Measurements from ENCODE around the gene KATNA1.
"Not testable (repeated sequence)": the region's sequence is repeated elsewhere in the genome, so short reads cannot be mapped to it uniquely, and the experiment has no call there.

The KATNA1 gene

DNA sequence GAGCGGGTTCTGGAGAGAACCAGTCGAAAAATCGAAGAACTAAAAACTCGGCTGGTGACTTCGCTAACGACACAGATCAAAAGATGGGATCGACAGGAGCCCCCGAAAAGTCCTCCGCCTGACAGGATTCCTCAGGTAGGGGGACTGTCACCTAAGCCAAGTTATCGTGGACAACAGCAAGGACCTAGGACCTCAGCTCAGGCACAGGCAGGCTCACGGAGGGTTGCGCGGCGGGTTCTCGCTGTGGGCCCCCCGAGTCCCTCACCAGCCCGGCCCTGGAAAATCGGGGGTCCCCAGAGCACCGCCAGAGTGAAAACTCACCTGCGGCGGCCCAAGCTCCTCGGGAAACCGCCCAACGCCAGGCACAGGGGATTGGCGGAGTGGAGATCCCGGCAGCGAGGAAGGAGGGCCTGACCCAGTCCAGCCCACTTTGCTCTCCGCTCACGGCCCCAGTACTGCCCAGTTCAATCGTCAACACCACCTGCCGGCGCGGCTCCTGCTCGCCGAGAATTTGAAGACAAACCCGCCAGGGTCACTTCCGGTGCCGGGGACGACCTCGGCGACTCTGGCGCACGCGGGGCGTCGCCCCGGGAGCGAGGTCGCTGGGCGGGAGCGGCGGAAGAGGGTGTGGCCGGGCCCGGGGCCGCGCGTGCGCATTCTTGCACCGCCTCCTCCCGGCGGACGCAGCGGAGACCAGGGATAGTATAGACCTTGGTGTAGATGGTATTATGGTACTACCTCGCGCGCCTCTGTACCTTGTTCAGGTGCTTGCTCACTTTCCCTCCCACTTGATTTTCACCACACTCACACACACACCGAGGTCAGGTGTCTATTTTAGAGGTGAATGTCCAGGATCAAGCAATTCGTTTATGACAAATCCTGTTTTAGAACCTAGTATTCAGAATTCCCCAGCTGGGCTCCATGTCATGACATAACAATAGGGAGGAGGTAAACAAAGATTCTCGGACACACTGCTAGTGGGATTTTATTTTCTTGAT lies at the start of gene KATNA1:
Gene KATNA1 (minus strand): TSS at position 567 of the 998 bp plus-strand sequence. CDS start 10,167 bp downstream, outside the sequence.
- DNase-seq = peak; percentile 87

DNA sequence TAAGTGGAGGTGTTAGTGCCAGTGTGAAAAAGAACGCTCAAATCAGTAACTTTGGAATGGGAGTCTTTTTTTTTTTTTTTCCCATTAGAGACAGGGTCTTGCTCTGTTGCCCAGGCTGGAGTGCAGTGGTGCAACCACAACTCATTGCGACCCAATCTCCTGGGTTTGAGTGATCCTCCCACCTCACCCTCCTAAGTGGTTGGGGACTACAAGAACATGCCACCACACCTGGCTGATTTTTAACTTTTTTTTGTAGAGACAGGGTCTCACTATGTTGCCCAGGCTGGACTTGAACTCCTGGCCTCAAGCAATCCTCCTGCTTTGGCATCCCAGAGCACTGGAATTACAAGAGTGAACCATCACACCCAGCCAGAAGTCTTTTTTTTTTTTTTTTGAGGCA lies 49.7 kb upstream of the KATNA1 start:
- no peak for DNase-seq

DNA sequence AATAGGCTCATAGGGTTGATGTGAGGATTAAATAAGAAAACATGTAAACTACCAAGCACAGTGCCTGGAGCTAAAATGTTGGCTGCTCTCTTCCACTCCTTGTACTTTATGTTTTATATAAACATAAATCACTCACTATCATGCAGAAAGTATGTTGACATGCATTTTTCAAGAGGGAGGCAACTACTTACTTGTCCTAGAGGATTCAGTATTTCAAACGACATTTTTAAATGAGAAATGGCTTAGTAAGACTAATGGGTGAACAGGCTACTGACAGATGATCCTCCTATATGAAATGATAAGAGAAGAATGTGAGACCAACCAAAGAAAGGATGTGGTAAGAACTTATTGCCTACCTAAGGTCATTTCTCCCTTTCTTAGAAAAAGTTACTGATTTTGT lies 48.4 kb upstream of the KATNA1 start:
- no peak for DNase-seq

DNA sequence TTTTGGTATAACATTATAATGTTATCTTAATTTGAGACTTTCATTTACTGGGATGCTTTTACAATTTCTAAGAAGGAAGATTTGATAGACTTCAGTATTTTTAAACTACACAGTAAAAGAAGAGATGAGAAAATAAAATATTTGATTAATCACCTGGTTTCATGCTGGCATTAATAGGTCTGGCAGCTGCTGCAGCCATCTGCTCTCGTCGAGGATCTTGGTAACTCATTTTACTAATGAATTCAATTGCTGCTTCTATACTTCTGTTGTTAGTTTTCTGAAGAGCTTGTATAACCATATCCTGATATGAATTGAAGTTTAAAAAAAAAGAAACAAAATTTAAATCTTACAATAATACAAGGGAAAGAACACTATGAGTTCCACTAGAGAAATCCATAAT lies 46.4 kb upstream of the KATNA1 start:
- DNase-seq = no peak

DNA sequence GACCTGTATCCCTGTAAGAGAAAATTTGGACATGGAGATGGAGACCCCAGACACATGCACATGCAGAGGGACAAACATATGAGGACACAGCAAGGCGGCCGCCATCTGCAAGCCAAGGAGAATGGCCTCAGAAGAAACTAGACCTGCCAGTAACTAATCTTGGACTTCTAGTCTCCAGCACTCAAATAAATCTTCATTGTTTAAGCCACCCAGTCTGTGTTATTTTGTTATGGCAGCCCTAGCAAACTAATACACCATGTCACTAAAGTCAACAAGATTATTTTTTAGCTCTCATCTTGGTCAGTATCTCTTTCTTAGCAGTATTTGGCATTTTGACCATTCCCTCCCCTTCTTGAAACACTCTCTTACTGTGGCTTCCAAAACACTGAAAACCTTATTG lies 42.7 kb upstream of the KATNA1 start:
- no peak for DNase-seq

DNA sequence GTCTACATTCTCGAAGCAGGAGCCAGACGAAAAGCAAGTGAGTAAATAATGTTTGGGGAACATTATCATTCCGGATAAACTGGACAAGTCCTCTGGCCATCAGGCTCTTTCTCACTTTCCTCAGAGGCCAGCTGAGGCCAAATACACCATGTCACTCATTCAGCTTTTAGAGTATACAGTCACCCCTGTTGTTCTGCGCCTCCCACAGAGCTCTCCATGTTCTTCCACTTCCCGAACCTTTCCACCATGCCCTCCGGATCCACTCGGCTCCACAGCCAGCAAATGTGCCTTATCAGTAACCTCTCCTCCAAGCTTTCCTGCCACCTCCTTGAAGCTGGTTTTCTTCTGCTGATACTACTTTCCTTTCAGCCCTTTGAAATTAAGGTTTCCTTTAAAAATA lies 37.7 kb upstream of the KATNA1 start:
- DNase-seq = no peak

DNA sequence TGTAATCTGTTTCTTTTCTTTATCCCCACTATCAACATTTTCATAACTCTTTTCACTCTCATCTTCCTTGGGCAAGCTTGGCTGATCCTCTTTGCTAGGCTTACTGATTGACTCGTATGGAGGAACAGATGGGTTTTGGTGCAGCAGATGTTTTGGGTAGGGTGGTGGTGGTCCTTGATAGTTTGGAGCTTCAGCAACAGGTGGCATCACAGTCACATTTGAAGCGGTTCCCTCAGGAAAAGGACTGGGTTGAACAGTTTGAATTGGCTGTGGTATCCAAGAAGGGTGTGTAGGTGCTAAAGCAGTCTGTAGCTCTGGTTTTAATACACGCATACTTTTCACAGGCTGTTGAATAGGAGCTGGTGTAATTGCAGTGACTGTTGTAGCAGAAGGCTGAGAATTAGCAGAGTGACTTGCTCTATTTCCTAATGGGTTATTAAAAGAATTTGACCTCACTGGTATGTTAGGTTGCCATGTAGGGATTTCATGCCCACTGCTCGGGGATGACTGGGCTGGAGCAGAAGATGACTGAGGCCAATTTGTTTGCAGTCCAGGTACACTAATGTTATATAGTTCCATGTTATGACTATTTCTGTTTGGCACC lies 34.8 kb upstream of the KATNA1 start:
- no peak for DNase-seq

DNA sequence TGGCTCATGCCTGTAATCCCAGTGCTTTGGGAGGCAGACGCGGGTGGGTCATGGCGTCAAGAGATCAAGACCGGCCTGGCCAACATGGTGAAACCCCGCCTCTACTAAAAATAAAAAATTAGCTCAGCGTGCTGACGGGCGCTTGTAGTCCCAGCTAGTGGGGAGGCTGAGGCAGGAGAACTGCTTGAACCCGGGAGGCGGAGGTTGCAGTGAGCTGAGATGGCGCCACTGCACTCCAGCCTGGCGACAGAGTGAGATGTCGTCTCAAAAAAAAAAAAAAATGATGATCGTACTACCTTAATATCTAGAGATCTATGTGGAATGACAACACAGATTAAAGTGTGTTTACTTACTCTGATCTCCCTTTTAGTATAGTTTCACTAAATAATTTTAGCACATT lies 33.3 kb upstream of the KATNA1 start:
- not testable (repeated sequence) for DNase-seq

DNA sequence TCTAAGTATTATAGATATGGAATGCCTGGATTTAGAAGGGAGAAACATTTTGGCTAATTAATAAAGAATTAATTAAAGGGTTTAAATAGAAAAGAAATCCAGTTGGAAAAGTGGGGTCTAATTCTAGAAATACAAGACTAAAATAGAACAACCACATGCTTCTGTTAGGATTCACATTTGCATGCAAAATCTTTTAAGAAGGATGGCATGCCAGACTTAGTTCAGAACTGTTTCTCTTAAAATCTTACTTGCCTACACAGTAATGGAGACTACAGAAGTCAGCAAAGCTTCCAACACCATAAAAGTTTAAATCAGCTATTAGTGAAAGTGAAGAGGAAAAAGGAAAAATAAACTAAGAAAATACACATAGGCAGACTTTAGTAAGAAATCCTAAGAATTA lies 32.7 kb upstream of the KATNA1 start:
- DNase-seq = no peak

DNA sequence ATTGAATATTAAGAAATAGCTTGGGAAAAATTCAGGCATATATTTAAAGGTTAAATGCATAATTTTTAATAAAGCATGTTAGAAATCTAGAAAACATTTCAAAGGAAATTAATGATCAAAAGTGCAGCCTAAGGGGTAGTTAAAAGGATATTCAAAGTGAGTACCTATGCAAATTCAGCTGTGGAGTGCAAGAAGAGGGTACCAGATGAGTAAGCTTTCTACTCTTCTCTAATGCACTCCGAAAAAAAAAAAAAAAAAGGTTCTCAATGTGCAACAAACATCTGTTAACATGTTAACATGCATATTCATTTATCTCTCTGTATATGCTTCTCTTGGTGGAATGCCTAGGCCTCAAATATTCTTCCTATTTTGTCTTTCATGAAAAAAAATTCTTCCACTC lies 32.0 kb upstream of the KATNA1 start:
- no peak for DNase-seq

DNA sequence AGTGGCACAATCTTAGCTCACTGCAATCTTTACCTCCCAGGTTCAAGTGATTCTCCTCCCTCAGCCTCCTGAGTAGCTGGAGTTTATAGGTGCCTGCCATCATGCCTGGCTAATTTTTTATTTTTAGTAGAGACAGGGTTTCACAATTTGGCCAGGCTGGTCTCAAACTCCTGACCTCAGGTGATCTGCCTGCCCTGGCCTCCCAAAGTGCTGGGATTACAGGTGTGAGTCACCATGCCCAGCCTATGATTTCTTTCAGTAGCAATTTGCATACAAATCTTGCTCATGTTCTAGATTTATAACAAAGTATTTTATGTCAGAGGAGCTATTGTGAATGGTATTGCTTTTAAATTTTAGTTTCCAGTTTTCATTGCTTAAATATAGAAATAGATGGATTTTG lies 23.8 kb upstream of the KATNA1 start:
- not testable (repeated sequence) for DNase-seq

DNA sequence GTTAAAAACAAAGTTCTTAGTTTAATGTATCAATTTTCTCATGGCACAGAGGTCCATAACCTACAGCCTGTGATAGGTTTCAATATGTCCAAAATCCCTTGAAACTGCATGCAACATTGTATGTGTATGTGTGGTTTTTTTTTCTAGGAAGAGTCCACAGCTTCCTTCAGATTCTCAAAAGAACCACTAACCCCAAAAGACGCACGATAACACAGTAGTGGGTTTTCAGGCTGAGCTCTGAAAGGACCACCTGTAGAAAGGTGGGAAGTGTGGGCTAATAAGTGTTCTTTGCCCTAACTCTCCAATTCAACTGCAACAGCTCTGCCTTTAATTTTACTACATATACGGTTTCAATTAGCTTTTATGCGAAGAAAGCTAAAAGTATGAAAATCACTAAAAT lies 11.5 kb upstream of the KATNA1 start:
- no peak for DNase-seq

DNA sequence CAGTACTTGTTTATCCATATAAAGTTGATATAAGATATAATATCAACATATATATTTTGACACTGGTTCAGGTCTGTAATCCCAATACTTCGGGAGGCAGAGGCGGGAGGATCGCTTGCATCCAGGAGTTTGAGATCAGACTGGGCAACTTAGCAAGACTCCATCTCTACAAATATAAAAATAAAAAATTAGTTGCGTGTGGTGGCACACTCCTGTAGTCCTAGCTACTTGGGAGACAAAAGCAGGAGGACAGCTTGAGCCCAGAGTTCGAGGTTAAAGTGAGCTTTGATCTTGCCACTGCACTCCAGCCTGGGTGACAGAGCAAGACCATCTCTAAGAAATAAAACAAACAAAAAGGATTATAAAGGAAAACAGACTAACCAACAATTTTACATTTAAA lies 8.9 kb upstream of the KATNA1 start:
- DNase-seq = no peak

DNA sequence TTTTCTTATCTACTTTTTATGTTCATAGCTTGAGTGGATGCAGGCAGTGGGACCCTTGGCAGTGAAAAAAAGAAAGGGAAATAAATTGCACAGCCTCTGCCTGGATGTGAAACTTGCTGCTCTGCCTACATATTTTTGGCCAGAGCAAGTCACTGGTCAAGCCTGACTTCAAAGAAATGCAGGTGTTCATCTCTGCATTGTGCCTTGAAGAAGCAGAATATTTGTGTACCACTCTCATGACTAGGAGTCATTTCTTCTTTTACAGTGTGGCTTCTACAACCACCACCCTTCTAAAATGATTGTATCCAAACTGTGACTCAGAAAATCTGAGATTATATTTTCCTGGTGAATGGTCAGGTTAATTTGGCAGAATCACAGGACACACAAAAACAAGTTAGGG lies 2.5 kb upstream of the KATNA1 start:
- DNase-seq = no peak

DNA sequence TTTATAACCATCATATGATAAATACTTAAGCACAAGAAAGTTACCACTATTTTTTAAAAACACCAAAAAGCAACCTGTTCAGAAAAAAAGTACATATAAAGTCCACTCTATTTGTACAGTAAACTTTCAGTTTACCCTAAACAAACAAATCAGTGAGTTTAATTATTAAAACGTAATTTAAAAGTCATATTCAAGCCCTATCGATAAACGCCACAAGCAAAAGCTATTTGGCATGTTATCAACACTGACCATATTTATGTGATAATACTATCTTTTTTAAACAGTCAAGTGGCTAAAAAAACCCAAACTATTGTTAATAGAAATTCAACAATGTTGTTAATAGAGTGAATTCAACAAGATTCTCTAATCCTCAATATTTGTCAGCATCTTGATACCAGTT lies 1.9 kb downstream of the KATNA1 start:
- no peak for DNase-seq

DNA sequence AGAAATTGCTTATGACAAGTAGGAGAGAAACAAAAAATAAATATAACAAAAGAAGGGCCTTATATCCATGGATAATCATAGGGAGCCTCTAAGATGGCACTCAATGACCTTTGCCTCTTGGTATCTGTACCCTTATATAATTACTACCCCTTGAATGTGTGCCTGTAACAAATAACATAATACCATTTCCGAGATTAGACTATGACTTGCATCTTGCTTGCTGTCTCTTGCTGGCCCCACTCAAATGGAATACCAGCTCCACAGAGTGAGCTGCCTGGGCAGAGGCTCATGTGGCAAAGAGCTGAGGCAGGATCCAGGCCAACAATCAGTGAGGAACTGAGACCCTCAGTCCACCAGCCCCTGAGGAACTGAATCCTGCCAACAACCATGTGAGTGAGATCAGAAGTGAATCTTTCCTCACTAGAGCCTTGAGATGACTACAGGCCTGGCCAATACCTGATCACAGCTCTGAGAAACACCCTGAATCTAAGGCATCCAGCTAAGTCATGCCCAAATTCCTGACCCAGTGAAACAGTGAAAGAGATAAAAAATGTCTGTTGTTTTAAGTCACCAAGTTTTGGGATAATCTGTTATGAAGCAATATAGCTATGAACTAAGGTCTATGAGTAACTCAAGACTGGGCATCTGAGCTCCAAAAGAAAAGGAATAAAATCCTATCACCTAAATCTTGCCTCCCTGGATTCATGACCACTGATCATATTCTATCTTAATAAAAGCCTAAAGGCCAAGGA lies 5.5 kb downstream of the KATNA1 start:
- no peak for DNase-seq

DNA sequence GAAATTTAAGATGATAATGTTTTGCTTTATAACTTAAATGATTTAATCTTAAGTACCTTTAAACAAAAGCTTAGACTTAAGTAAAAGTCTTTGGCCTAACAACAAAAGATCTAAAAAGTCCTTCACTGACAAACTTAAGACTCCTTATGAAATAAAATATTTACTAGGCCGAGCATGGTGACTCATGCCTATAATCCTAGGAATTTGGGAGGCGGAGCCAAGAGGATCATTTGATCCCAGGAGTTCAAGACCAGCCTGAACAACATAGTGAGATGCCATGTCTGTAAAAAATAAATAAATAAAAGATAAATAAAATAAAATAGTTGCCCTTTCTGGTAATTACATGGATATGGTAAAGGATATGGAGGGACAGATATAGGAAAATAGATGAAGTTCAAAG lies 12.4 kb downstream of the KATNA1 start:
- DNase-seq = no peak

DNA sequence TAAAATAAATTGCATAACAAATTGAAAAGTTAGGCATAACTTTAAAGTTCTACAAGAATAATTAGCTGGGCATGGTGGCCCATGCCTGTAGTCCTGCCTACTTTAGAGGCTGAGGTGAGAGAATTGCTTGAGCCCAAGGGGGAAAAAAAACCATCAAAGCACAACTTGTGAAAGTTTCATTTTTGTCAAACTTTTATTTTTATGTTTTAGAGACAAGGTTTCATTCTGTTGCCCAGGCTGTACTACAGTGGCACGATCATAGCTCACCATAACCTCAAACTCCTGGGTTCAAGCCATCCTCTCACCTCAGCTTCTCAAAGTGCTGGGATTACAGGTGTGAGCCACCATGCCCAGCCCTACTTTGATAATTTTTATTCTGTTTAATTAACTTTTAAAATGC lies 14.2 kb downstream of the KATNA1 start:
- DNase-seq = no peak

DNA sequence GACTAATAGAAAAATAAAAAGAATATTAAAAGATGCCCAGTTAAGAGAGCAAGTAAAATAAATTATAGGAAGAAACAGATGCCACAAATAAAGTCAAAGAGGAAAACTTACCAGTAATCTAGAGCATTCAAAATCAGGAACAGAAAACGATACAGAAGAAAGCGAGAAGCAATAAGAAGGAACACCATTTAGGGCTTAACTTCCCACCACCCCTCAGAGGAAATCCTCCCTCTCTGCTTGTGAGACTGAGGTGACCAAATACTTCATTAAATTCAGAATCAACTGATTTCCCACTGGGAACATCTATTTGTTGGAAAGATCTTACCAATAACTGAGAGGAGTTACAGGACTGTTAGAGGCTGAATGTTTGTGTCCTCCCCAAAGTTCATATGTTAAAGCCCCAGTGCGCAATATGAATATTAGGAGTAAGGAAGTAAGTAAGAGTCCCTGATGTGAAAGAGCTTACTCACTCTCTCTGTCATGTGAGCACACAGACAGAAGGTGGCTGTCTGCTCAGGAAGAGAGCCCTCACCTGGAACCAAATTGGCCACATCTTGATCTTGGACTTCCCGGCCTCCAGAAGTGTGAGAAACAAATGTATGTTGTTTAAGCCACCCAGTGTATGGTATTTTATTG lies 19.5 kb downstream of the KATNA1 start:
- DNase-seq = no peak

DNA sequence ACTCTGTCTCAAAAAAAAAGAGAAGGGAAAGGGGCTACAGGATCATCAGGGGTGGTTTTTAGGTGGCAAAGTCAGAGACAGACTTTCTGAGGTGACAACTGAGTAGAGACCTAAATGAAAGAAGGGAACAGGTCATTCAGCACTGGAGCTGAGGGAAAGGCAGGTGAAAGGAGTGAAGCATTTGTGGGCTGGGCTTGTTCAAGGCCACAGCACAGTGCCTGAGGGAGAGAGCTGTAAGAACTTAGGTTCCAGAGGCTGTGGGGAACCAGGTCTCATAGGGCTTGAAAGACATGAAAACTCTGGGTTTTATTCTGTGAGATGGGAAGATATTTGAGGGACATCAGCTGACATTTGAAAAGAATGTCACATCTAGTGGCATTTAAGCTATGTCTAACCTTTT lies 20.8 kb downstream of the KATNA1 start:
- DNase-seq = no peak

DNA sequence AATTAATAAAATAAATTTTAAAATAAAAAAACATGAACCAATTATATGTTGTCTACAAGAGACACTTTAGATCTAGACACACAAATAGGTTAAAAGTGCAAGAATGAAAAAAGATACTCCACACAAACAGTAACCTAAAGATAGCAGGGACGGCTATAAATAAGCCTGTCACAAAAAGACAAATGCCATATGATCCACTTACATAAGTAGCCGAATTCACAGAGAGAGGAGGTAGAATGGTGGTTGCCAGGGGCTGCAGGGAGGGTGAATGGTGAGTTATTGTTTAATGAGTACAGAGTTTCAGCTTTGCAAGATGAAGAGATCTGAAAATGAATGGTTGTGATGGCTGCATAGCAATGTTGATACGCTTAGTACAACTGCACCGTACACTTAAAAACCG lies 32.7 kb downstream of the KATNA1 start:
- no peak for DNase-seq

DNA sequence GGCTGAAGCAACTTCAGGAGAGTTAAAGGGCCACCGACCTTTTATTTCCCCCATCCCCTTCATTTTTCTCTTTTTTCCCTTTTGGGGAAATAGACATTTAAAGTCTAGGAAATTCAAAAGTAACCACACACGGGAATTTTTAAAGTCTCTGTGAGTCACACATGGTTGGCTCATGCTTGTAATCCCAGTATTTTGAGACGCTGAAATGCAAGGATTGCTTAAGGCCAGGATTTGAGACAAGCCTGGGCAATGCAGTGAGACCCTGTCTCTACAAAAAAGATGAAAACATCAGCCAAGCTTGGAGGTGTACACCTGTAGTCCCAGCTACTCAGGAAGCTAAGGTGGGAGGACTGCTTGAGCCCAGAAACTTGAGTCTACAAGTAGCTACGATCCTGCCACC lies 34.2 kb downstream of the KATNA1 start:
- no peak for DNase-seq

DNA sequence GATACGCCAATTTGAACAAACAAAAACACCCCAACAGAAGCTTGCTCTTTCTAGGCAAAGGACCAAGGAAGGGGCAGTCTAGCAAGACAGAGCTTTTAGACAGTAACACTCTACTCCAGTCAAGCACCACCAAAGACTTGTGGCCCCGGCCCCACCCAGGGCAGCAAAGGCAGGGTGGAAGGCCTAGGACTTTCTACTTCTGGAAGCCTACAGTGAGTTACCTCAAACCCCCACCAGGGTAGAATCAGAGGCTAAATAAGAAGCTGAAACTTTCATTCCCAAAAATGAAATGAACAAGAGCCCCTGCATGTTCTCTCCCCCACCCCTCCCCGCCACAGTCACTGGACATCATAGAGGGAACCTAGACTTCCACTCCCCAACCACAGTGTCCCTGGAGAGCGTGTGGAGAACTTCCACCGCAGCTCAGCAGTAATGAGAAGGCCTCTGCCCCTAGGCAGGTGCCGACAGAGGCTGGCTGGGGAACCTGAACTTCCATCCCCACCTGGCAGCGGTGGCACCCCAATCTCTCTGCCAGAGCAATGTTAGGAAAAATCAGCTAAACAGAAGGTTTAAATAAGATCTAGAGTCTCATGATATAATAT lies 40.0 kb downstream of the KATNA1 start:
- no peak for DNase-seq
